Brain microvascular endothelial cell (primary cell): ENCODE data around the gene TRIM34.
"Not testable (repeated sequence)": the region's sequence is repeated elsewhere in the genome, so short reads cannot be mapped to it uniquely, and the experiment has no call there.

Experiments used
- DNase-seq: peaks from one replicate; pipeline ENCODE4 v3.0.0-alpha.2; 2020
- H3K27ac ChIP-seq: fragments of 250-450 bp; sonication (Bioruptor Pico); 2 replicates; pipeline ENCODE4 v1.5.1; 2020; ENCODE audit warnings: mild to moderate bottlenecking, moderate library complexity
- H3K27me3 ChIP-seq: fragments of 250-450 bp; sonication (Bioruptor Pico); replicated peaks from 2 replicates; pipeline ENCODE4 v1.5.1; 2020; ENCODE audit warnings: mild to moderate bottlenecking
- H3K36me3 ChIP-seq: fragments of 250-450 bp; sonication (Bioruptor Pico); replicated peaks from 2 replicates; pipeline ENCODE4 v1.5.1; 2020; ENCODE audit warnings: mild to moderate bottlenecking
- H3K4me3 ChIP-seq: 2 replicates; pipeline ENCODE4 v1.5.1; 2011; ENCODE audit warnings: low read depth, mild to moderate bottlenecking, control low read depth, low read length, moderate library complexity
- in situ Hi-C: cut with HindIII; loops from 2 replicates; pipeline ENCODE4 v1.10.0; 2017; ENCODE audit warnings: low sequenced_read_pairs, low pct_ligation_motif_present
- TF ChIP-seq, protein P1 (sequence below): IDR thresholded peaks from 2 replicates; pipeline ENCODE4 v1.5.1; 2011; ENCODE audit warnings: low read depth, mild to moderate bottlenecking, moderate library complexity, low read length, control low read depth, inconsistent platforms; ENCODE audit errors: missing control alignments

Gene TRIM34

DNA sequence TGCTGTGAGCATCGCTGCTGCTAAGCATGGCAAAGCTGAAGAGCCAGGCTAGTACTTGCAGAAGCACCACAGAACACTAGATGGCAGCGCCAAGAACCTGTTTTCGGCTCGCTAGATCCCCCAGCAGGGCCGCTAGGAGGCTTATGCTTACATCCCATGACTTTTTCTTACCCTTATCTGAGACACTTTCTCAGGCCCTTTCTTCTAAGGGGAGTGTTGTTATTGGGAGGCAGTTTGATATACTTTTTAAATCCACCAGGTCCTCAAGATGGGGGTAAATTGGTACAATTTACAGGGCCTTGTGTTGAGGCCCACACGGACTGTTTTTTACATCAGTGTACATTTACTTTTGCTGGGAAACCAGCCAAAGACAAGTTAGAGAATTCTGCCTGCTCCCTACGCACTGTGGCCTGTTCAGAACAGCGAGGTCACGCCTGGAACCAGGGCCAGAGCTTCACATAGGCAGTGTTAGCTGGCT lies 24.4 kb upstream of the TRIM34 start:
- in situ Hi-C loops = no loop called here
- Histone ChIP-seq H3K27me3 (no peaks in the 10 kb centered on the region), H3K36me3 (no peaks in the 10 kb centered on the region), H3K27ac (peak overlapping the region; percentile 83), H3K4me3 (no peak overlapping the region)
- TF ChIP-seq, protein P1, sequence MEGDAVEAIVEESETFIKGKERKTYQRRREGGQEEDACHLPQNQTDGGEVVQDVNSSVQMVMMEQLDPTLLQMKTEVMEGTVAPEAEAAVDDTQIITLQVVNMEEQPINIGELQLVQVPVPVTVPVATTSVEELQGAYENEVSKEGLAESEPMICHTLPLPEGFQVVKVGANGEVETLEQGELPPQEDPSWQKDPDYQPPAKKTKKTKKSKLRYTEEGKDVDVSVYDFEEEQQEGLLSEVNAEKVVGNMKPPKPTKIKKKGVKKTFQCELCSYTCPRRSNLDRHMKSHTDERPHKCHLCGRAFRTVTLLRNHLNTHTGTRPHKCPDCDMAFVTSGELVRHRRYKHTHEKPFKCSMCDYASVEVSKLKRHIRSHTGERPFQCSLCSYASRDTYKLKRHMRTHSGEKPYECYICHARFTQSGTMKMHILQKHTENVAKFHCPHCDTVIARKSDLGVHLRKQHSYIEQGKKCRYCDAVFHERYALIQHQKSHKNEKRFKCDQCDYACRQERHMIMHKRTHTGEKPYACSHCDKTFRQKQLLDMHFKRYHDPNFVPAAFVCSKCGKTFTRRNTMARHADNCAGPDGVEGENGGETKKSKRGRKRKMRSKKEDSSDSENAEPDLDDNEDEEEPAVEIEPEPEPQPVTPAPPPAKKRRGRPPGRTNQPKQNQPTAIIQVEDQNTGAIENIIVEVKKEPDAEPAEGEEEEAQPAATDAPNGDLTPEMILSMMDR = peak; percentile 96
- DNase-seq = peak; percentile 88

DNA sequence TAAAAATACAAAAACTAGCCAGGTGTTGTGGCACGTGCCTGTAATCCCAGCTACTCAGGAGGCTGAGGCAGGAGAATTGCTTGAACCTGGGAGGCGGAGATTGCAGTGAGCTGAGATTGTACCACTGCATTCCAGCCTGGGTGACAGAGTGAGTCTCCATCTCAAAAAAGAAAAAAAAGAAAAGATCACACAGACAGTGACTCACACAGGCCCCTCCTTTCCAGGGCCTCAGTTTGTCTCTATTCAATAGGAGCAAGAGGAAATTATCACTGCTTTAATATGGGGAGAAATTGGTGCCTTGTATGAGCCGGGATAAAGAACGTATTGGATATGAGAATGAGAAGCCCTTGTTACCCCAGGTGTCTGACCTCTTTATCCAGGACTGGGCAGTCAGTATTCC lies 22.0 kb upstream of the TRIM34 start:
- in situ Hi-C loops, H3K4me3 ChIP-seq, H3K27me3 ChIP-seq, H3K27ac ChIP-seq, H3K36me3 ChIP-seq: not testable (repeated sequence)
- peak; percentile 72 for DNase-seq

DNA sequence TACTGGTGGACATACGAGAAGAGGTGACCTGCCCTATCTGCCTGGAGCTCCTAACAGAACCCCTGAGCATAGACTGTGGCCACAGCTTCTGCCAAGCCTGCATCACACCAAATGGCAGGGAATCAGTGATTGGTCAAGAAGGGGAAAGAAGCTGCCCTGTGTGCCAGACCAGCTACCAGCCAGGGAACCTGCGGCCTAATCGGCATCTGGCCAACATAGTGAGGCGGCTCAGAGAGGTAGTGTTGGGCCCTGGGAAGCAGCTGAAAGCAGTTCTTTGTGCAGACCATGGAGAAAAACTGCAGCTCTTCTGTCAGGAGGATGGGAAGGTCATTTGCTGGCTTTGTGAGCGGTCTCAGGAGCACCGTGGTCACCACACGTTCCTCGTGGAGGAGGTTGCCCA lies 21.5 kb upstream of the TRIM34 start:
- TF ChIP-seq, protein P1 = no peak
- H3K27me3 ChIP-seq = no peaks in the 10 kb centered on the region
- no peak overlapping the region for H3K4me3 ChIP-seq
- H3K27ac ChIP-seq = no peak overlapping the region
- H3K36me3 ChIP-seq = no peaks in the 10 kb centered on the region
- in situ Hi-C loops = no loop called here
- DNase-seq = no peak

DNA sequence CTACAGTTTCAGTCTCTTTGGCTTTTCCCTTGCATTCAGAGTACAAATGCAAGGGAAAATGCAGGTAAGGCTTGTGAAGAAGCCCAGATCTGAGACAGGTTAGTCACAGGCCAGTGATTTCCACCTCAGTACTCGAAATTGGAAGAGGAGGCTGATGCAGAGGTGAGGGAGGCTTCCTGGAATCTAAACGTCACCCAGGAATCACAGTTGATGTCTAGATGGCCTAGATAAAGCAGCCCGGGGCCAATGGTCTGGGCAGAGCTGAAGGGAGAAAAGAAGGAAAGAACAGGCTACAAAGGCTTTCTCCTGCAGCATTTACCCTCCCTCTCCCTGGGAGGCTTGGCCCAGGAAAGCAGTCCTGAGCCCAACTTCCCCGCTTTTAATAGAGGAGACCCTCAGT lies 19.9 kb upstream of the TRIM34 start:
- H3K27ac ChIP-seq = no peak overlapping the region
- H3K36me3 ChIP-seq = no peaks in the 10 kb centered on the region
- TF ChIP-seq, protein P1 = no peak
- H3K27me3 ChIP-seq = no peaks in the 10 kb centered on the region
- in situ Hi-C loops = no loop called here
- DNase-seq = no peak
- no peak overlapping the region for H3K4me3 ChIP-seq

DNA sequence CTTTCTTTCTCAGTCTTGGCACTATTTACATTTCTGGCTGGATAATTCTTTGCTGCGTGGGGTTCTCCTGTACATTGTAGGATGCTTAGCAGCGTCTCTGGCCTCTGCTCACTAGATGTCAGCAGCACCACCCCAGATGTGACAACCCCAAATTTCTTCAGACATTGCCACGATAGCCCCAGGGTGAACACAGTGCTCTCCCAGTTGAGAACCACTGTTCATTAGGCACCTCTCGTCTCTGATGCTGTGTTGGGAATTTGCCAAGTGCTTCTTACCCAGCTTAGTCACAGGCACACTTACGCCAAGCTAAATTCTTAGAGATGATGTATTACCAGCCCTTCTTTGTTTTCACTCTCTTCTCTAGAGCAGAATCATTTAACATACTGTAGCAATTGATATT lies 19.0 kb upstream of the TRIM34 start:
- in situ Hi-C loops = no loop called here
- no peaks in the 10 kb centered on the region for H3K27me3 ChIP-seq
- DNase-seq = peak; percentile 93
- H3K4me3 ChIP-seq = no peak overlapping the region
- TF ChIP-seq, protein P1 = peak; percentile 36
- H3K36me3 ChIP-seq = no peaks in the 10 kb centered on the region
- peak overlapping the region; percentile 62 for H3K27ac ChIP-seq

DNA sequence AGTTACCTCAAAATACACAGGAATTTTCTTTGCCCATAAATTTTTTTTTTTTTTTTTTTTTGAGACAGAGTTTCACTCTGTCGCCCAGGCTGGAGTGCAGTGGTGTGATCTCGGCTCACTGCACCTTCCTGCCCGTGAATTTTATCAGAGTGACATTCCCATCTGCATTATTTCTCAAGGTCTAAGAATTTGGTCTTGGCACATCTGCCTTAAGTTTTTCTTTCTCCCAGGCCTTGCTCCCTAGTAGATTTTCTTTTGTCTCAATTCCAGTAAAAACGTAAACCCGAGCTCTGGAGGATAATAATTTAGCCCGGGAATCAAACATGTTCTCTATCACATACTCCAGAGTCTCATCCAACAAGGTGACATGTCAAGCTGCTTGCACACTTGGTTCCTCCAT lies 16.0 kb upstream of the TRIM34 start:
- TF ChIP-seq, protein P1 = no peak
- in situ Hi-C loops = no loop called here
- Histone ChIP-seq H3K36me3 (no peaks in the 10 kb centered on the region), H3K4me3 (no peak overlapping the region), H3K27me3 (no peaks in the 10 kb centered on the region), H3K27ac (no peak overlapping the region)
- no peak for DNase-seq
